ENCODE data around the gene TSPAN18. TPM values are rescaled to one million over a fixed set of nuclear protein-coding genes. Genes with fewer than 3 reads are reported as not detected.

The TSPAN18 gene
- total RNA-seq, 1 donor from 2014 or later: 717 TPM

GRCh38 chr11:44893308-44893822 is 166.6 kb downstream of the TSPAN18 start:
- Mint-ChIP-seq H3K4me1 (ENCODE audit: unreplicated experiment) (peaks cover 25% of the 10 kb centered on the region), H3K36me3 (ENCODE audit: low read depth, unreplicated experiment) (peaks cover 40% of the 10 kb centered on the region), H3K4me3 (ENCODE audit: unreplicated experiment) (no peak overlapping the region), H3K9me3 (ENCODE audit: unreplicated experiment) (no peaks in the 10 kb centered on the region), H3K27ac (ENCODE audit: unreplicated experiment) (peak overlapping the region; percentile 48), H3K27me3 (ENCODE audit: unreplicated experiment) (peaks cover 36% of the 10 kb centered on the region)
- TF ChIP-seq CTCF (IDR thresholded peaks at IDR 0.05; ENCODE audit: unreplicated experiment): no peak
- no peak for DNase-seq (ENCODE audit: low spot score)

DNA sequence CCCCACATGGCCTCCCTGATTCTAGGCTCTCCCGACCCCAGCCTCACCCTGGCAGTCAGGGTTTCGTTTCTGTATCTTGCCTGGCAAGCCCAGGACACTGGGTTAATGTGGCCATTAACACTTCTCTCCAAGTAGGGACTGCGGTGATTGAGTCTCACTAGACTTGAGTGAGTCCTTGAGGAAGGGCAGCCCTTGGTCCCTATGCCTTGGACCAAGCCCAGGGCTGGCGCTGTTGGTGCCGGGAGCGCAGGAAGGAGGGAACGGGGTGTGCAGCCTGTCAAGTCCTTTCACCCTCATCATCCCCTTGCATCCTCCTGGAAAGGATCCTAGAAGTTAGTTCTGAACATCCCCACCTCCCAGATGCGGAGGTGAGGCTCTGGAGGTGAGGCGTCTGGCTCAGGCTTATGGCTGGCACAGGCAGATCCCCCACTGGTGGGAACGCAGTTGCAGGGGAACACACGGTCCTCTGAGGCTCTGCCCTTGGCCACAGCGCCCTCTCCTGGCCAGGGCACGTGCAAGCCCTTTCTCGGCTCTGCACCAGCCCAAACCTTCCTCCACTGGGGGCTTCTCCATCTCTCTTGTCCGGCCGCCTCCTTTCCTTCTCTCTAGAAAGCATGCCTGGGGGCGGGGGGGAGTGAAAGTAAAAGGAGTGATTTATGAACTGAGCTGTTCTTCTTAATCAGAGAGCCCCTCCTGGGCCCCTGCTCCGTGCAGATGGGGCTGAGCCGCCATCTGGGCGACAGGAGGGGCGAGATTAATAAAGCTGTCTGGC is 167.3 kb downstream of the TSPAN18 start:
- peak; percentile 84 for DNase-seq (ENCODE audit: low spot score)
- no peaks in the 10 kb centered on the region for H3K9me3 Mint-ChIP-seq (ENCODE audit: unreplicated experiment)
- peaks cover 25% of the 10 kb centered on the region for H3K4me1 Mint-ChIP-seq (ENCODE audit: unreplicated experiment)
- no peak overlapping the region for H3K4me3 Mint-ChIP-seq (ENCODE audit: unreplicated experiment)
- peak overlapping the region; percentile 48 for H3K27ac Mint-ChIP-seq (ENCODE audit: unreplicated experiment)
- TF ChIP-seq CTCF (IDR thresholded peaks at IDR 0.05; ENCODE audit: unreplicated experiment): peak; percentile 82
- H3K27me3 Mint-ChIP-seq (ENCODE audit: unreplicated experiment): peaks cover 33% of the 10 kb centered on the region
- peaks cover 43% of the 10 kb centered on the region for H3K36me3 Mint-ChIP-seq (ENCODE audit: low read depth, unreplicated experiment)

GRCh38 chr11:44899959-44900358 is 173.2 kb downstream of the TSPAN18 start:
- TF ChIP-seq CTCF (IDR thresholded peaks at IDR 0.05; ENCODE audit: unreplicated experiment): no peak
- Mint-ChIP-seq H3K27ac (ENCODE audit: unreplicated experiment) (peak overlapping the region; percentile 62), H3K4me3 (ENCODE audit: unreplicated experiment) (peak overlapping the region; percentile 7), H3K4me1 (ENCODE audit: unreplicated experiment) (peaks cover 19% of the 10 kb centered on the region), H3K27me3 (ENCODE audit: unreplicated experiment) (peaks cover 51% of the 10 kb centered on the region), H3K36me3 (ENCODE audit: low read depth, unreplicated experiment) (peaks cover 69% of the 10 kb centered on the region), H3K9me3 (ENCODE audit: unreplicated experiment) (no peaks in the 10 kb centered on the region)
- peak; percentile 42 for DNase-seq (ENCODE audit: low spot score)

- Mint-ChIP-seq H3K4me3 (ENCODE audit: unreplicated experiment) (no peak overlapping the region), H3K27me3 (ENCODE audit: unreplicated experiment) (peaks cover 47% of the 10 kb centered on the region), H3K4me1 (ENCODE audit: unreplicated experiment) (peaks cover 19% of the 10 kb centered on the region), H3K9me3 (ENCODE audit: unreplicated experiment) (no peaks in the 10 kb centered on the region), H3K27ac (ENCODE audit: unreplicated experiment) (no peak overlapping the region), H3K36me3 (ENCODE audit: low read depth, unreplicated experiment) (peaks cover 73% of the 10 kb centered on the region)
- DNase-seq (ENCODE audit: low spot score): no peak
- no peak for TF ChIP-seq CTCF (IDR thresholded peaks at IDR 0.05; ENCODE audit: unreplicated experiment)
These were observed 174.4 kb downstream of the TSPAN18 start for GRCh38 chr11:44901120-44901633.

GRCh38 chr11:44901786-44902185 is 175.0 kb downstream of the TSPAN18 start:
- H3K27me3 Mint-ChIP-seq (ENCODE audit: unreplicated experiment): peaks cover 42% of the 10 kb centered on the region
- no peaks in the 10 kb centered on the region for H3K9me3 Mint-ChIP-seq (ENCODE audit: unreplicated experiment)
- peaks cover 19% of the 10 kb centered on the region for H3K4me1 Mint-ChIP-seq (ENCODE audit: unreplicated experiment)
- peak overlapping the region; percentile 10 for H3K27ac Mint-ChIP-seq (ENCODE audit: unreplicated experiment)
- no peak for DNase-seq (ENCODE audit: low spot score)
- H3K4me3 Mint-ChIP-seq (ENCODE audit: unreplicated experiment): peak overlapping the region; percentile 47
- peaks cover 68% of the 10 kb centered on the region for H3K36me3 Mint-ChIP-seq (ENCODE audit: low read depth, unreplicated experiment)
- no peak for TF ChIP-seq CTCF (IDR thresholded peaks at IDR 0.05; ENCODE audit: unreplicated experiment)
